C4-2B (cell line): ENCODE data around the gene SETDB2.

ENCODE experiments used
- H3K27ac ChIP-seq: fragments of 450-650 bp; 2 replicates; pipeline ENCODE4 v1.5.1; 2017
- CTCF ChIP-seq: fragments of 450-650 bp; conservative IDR thresholded peaks from 2 replicates; pipeline ENCODE4 v1.5.1; 2017; ENCODE audit warnings: mild to moderate bottlenecking
- ZFX ChIP-seq: fragments of 450-650 bp; IDR thresholded peaks from 2 replicates; pipeline ENCODE4 v1.6.1; 2017

Gene SETDB2

GRCh38 chr13:49443357-49443703 lies 744 bp upstream of the SETDB2 start:
- TF ChIP-seq CTCF (no peak), ZFX (no peak)
- H3K27ac ChIP-seq, result peak overlapping the region; percentile 85

- no peak for TF ChIP-seq CTCF
- TF ChIP-seq ZFX, result no peak
- peak overlapping the region; percentile 85 for H3K27ac ChIP-seq
Measured at GRCh38 chr13:49444524-49445395, 686 bp downstream of the SETDB2 start.

GRCh38 chr13:49446473-49446872 lies 2.4 kb downstream of the SETDB2 start:
- H3K27ac ChIP-seq, result no peak overlapping the region
- TF ChIP-seq ZFX (no peak), CTCF (no peak)

GRCh38 chr13:49448753-49449152 lies 4.7 kb downstream of the SETDB2 start:
- H3K27ac ChIP-seq, result no peak overlapping the region
- TF ChIP-seq ZFX (no peak), CTCF (no peak)

GRCh38 chr13:49450105-49450819 lies 6.2 kb downstream of the SETDB2 start:
- no peak overlapping the region for H3K27ac ChIP-seq
- TF ChIP-seq ZFX (no peak), CTCF (no peak)

- peak overlapping the region; percentile 74 for H3K27ac ChIP-seq
- no peak for TF ChIP-seq CTCF
- no peak for TF ChIP-seq ZFX
Measured at GRCh38 chr13:49452725-49453457, 8.8 kb downstream of the SETDB2 start.

GRCh38 chr13:49453465-49453864 lies 9.4 kb downstream of the SETDB2 start:
- H3K27ac ChIP-seq, result peak overlapping the region; percentile 74
- TF ChIP-seq CTCF (no peak), ZFX (no peak)
